ENCODE data around the gene PLPP4.

GRCh38 chr10:120605410-120605809, 148.4 kb downstream of the PLPP4 start:
- TF ChIP-seq CTCF (IDR thresholded peaks at IDR 0.05) (no peak), POLR2A (IDR thresholded peaks at IDR 0.05) (no peak)

Data from ovary (tissue), 3 donors.